Rectal smooth muscle tissue (tissue), 1 donor: ENCODE data around the gene SYT3.

Experiments used
- H3K27ac ChIP-seq: one replicate; pipeline ENCODE4 v1.7.0; 2013; ENCODE audit warnings: low read depth, low read length, inconsistent platforms
- H3K27me3 ChIP-seq: one replicate; pipeline ENCODE4 v1.7.0; 2013; ENCODE audit warnings: low read length; ENCODE audit not compliant: control insufficient read depth, insufficient read depth
- H3K36me3 ChIP-seq: one replicate; pipeline ENCODE4 v1.7.0; 2013; ENCODE audit warnings: low read length; ENCODE audit not compliant: control insufficient read depth, insufficient read depth
- H3K4me1 ChIP-seq: one replicate; pipeline ENCODE4 v1.7.0; 2013; ENCODE audit warnings: low read length; ENCODE audit not compliant: control insufficient read depth, insufficient read depth
- H3K4me3 ChIP-seq: one replicate; pipeline ENCODE4 v1.7.0; 2013; ENCODE audit warnings: low read length
- H3K9ac ChIP-seq: one replicate; pipeline ENCODE4 v1.7.0; 2013; ENCODE audit warnings: low read length

Gene SYT3

DNA sequence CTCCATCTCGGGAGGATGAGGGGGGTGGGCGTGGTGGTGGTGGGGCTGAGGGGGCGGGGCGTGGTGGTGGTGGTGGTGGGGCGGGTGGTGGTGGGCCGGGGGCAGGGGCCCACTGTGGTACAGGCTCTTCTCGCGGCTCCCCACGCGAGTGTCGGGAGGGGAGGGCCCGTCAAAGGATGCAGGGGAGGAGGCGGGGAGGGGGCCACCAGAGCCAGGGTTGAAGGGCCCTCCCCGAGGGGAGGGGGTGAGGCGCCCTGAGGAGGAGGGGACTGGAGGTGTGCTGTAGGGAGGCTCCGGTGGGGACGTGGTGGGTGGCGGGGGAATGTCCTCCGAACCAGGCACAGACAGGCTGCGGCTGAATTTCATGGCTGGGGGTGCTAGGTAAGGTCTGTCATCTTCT, 29.2 kb upstream of the SYT3 start:
- Histone ChIP-seq H3K27ac (no peak overlapping the region), H3K36me3 (no peaks in the 10 kb centered on the region), H3K4me1 (no peaks in the 10 kb centered on the region), H3K4me3 (no peak overlapping the region), H3K27me3 (peaks cover 19% of the 10 kb centered on the region), H3K9ac (no peak overlapping the region)

GRCh38 chr19:50668416-50668815, 28.7 kb upstream of the SYT3 start:
- H3K9ac ChIP-seq: no peak overlapping the region
- no peak overlapping the region for H3K27ac ChIP-seq
- no peaks in the 10 kb centered on the region for H3K4me1 ChIP-seq
- no peaks in the 10 kb centered on the region for H3K36me3 ChIP-seq
- H3K4me3 ChIP-seq: no peak overlapping the region
- peaks cover 19% of the 10 kb centered on the region for H3K27me3 ChIP-seq

- no peaks in the 10 kb centered on the region for H3K36me3 ChIP-seq
- H3K4me3 ChIP-seq: no peak overlapping the region
- peaks cover 19% of the 10 kb centered on the region for H3K27me3 ChIP-seq
- no peak overlapping the region for H3K27ac ChIP-seq
- no peaks in the 10 kb centered on the region for H3K4me1 ChIP-seq
- no peak overlapping the region for H3K9ac ChIP-seq
Measured at GRCh38 chr19:50667759-50668231, 28.1 kb upstream of the SYT3 start.

DNA sequence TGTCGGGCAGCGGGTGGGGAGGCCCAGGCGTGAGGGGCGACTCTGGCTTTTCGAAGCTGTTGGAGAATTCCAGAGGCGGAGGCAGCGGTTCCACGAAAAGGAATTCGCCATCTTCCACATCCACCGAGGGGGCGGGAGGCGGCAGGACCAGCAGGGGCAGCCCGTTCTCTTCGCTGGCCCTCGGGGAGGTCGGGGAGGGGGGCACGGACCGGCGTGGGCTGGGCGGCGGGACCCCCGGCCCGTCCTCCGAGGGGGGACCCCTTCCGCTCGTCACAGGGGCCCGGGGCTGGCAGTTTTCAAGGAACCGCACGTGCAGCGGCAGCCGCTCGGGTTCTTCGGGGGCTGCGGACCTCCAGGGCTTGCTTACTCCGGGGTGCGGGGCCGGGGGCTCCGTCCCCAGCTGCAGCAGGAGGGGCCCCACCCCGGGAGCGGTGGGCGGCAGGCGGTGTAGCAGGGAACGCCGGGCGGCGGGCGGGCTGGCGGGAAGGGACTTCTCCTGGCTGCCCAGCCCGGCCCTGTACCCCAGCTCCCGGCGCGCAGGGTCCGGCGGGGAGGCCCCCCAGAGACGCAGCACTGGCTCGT, 27.6 kb upstream of the SYT3 start:
- no peaks in the 10 kb centered on the region for H3K36me3 ChIP-seq
- H3K27ac ChIP-seq: no peak overlapping the region
- H3K4me1 ChIP-seq: no peaks in the 10 kb centered on the region
- H3K27me3 ChIP-seq: peaks cover 16% of the 10 kb centered on the region
- no peak overlapping the region for H3K9ac ChIP-seq
- no peak overlapping the region for H3K4me3 ChIP-seq

GRCh38 chr19:50666346-50667176, 26.9 kb upstream of the SYT3 start:
- H3K36me3 ChIP-seq: no peaks in the 10 kb centered on the region
- no peak overlapping the region for H3K4me3 ChIP-seq
- H3K9ac ChIP-seq: no peak overlapping the region
- peaks cover 16% of the 10 kb centered on the region for H3K27me3 ChIP-seq
- H3K4me1 ChIP-seq: no peaks in the 10 kb centered on the region
- H3K27ac ChIP-seq: no peak overlapping the region

- no peak overlapping the region for H3K4me3 ChIP-seq
- H3K27me3 ChIP-seq: peaks cover 14% of the 10 kb centered on the region
- no peaks in the 10 kb centered on the region for H3K4me1 ChIP-seq
- H3K27ac ChIP-seq: no peak overlapping the region
- H3K36me3 ChIP-seq: no peaks in the 10 kb centered on the region
- no peak overlapping the region for H3K9ac ChIP-seq
Measured at GRCh38 chr19:50664204-50664603, 24.5 kb upstream of the SYT3 start.

- H3K9ac ChIP-seq: no peak overlapping the region
- H3K36me3 ChIP-seq: no peaks in the 10 kb centered on the region
- H3K27me3 ChIP-seq: peaks cover 17% of the 10 kb centered on the region
- H3K27ac ChIP-seq: no peak overlapping the region
- H3K4me3 ChIP-seq: no peak overlapping the region
- H3K4me1 ChIP-seq: no peaks in the 10 kb centered on the region
Measured at GRCh38 chr19:50663482-50663790, 23.8 kb upstream of the SYT3 start.

DNA sequence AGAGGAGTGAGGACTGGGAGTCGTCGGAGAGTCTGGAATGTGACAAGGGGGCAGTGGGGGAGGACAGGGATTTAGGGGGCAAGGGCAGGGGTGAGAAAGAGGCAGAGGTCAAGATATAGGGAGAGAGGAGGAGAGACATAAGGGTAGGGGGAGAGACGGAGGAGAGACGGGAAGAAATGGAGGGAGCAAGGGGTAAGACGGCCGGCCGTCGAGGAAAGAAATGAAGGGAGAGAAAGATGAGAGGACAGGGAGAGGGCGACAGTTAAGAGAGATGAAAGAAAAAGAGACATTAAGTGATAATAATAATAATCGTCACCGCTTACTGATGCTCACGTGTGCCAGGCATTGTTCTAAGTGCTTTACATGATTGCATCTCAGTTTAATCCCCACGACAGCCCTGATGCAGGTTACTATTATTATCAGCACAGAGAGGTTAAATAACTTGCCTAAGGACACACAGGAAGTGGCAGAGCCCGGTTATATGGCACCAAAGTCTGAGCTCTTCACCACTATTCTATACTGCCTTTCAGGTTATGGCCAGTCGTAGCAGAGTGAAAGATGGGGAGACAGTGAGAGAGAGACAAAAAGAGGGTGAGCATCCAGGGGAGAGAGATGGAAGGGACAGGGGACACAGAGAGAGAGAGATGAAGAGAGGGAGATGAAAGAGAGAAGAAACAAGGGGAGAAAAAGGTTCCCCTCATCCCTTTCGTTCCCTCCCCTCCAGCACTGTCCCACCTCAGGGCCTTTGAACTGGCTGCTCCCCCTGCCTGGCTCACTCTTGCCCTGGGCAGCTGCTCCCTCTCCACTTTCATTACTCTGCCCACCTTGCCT, 23.2 kb upstream of the SYT3 start:
- no peaks in the 10 kb centered on the region for H3K36me3 ChIP-seq
- H3K27me3 ChIP-seq: peaks cover 18% of the 10 kb centered on the region

DNA sequence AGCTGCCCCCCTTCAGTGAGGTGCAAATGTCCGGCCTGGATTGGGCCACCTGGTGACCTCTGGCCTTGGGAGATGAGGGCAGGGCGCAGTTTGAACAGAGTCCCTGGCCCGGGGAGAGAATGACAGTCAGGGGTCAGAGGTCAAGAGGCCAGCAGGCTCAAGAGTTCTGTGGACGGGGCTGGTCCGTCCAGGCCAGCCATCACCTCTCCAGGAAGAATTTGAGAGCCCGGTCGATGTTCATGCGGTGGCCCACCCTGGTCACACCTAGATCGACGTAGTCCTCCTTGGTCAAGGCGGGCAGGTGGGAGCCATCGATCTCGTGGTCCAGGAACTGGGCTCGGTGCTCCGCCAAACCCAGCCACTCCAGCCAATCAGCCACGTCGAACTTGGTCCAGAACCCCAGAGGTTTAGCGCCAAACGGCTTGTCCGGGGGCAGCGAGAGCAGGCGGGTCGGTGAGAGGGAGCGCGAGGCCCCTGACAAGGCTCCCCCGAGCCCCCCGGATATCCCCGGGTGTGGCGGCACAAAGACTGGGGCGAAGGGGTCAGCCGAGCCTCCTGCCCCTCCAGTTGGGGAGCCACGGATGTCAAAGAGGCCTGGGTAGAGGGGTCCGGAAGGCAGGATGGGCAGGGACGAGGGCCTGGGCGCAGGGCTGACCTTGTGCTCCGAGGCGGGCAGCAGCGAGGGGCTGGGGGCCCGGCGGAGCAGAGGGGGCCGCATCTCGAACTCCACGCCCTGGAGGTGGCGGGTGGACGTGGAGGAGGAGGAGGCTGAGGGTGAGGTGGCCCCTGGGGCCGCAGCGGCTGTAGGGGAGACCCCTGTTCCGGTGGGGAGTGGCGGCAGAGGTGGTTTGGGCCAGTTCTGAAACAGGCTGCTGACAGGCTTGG, 22.3 kb upstream of the SYT3 start:
- no peaks in the 10 kb centered on the region for H3K4me1 ChIP-seq
- H3K9ac ChIP-seq: no peak overlapping the region
- no peaks in the 10 kb centered on the region for H3K36me3 ChIP-seq
- no peak overlapping the region for H3K4me3 ChIP-seq
- peaks cover 18% of the 10 kb centered on the region for H3K27me3 ChIP-seq
- H3K27ac ChIP-seq: no peak overlapping the region

More for the DNA sequence above, 23.2 kb upstream of the SYT3 start:
- no peak overlapping the region for H3K27ac ChIP-seq
- H3K4me3 ChIP-seq: no peak overlapping the region
- H3K4me1 ChIP-seq: no peaks in the 10 kb centered on the region
- H3K9ac ChIP-seq: no peak overlapping the region

DNA sequence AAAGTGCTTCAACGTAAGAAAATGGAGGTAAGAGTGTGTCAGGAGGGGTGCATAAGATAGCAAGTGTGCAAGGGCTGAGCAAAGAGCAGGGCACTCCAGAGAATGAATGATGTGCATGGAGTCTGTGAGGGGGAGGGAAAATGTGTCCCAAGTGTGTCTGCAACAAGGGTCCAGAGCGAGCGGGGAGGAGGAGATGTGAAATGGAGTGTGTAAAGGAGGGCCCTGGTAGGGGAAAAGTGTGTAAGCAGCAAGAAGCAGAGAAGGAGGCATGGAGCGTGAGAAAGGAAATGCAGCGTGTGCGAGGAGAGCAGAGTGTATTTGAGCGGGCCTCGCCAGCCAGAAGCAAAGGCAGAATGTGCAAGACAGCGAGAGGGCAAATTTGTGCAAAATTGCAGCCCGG, 21.3 kb upstream of the SYT3 start:
- Histone ChIP-seq H3K9ac (no peak overlapping the region), H3K27me3 (peaks cover 13% of the 10 kb centered on the region), H3K4me3 (no peak overlapping the region), H3K36me3 (no peaks in the 10 kb centered on the region), H3K27ac (no peak overlapping the region), H3K4me1 (no peaks in the 10 kb centered on the region)

GRCh38 chr19:50660088-50660366, 20.3 kb upstream of the SYT3 start:
- H3K27me3 ChIP-seq: peaks cover 11% of the 10 kb centered on the region
- no peak overlapping the region for H3K27ac ChIP-seq
- no peaks in the 10 kb centered on the region for H3K4me1 ChIP-seq
- no peak overlapping the region for H3K4me3 ChIP-seq
- H3K36me3 ChIP-seq: no peaks in the 10 kb centered on the region
- H3K9ac ChIP-seq: no peak overlapping the region
